Measurements from ENCODE around the gene MAPKAP1. TPM values are rescaled to one million over a fixed set of nuclear protein-coding genes. Genes with fewer than 3 reads are reported as not detected.

MAPKAP1 gene
- total and polyA plus RNA-seq, 2 experiments from 2014 or later: 66.7 to 85.6 TPM

DNA sequence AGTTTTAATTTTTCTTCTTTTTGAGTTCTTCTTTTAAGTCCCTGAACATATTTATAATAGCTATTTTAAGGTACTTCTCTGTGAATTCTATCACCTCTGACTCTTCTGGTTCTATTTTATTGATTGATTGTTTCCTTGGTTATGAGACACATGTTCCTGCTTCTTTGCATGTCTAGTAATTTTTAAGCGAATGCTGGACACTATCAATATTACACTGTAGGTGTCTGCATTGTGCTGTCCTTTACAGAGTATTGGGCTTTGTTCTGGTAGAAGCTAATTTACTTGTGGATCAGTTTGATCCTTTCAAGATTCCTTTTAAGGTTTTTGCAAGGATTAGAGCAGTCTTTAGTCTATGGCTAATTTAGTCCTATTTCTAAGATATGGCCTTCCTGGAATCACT is 249.7 kb downstream of the MAPKAP1 start:
- Histone ChIP-seq H3K27me3 (no peaks in the 10 kb centered on the region), H3K27ac (no peak overlapping the region), H3K9me3 (ENCODE audit: low read depth) (no peaks in the 10 kb centered on the region), H3K36me3 (no peaks in the 10 kb centered on the region), H3K4me1 (ENCODE audit: low read depth) (peaks cover 32% of the 10 kb centered on the region), H3K4me3 (no peak overlapping the region)
- no peak for DNase-seq (ENCODE audit: low read depth in 1 of 2, low spot score in 1 of 2)
- TF ChIP-seq, protein P1, sequence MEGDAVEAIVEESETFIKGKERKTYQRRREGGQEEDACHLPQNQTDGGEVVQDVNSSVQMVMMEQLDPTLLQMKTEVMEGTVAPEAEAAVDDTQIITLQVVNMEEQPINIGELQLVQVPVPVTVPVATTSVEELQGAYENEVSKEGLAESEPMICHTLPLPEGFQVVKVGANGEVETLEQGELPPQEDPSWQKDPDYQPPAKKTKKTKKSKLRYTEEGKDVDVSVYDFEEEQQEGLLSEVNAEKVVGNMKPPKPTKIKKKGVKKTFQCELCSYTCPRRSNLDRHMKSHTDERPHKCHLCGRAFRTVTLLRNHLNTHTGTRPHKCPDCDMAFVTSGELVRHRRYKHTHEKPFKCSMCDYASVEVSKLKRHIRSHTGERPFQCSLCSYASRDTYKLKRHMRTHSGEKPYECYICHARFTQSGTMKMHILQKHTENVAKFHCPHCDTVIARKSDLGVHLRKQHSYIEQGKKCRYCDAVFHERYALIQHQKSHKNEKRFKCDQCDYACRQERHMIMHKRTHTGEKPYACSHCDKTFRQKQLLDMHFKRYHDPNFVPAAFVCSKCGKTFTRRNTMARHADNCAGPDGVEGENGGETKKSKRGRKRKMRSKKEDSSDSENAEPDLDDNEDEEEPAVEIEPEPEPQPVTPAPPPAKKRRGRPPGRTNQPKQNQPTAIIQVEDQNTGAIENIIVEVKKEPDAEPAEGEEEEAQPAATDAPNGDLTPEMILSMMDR (IDR thresholded peaks at IDR 0.05; ENCODE audit: low read depth, low read length): no peak

DNA sequence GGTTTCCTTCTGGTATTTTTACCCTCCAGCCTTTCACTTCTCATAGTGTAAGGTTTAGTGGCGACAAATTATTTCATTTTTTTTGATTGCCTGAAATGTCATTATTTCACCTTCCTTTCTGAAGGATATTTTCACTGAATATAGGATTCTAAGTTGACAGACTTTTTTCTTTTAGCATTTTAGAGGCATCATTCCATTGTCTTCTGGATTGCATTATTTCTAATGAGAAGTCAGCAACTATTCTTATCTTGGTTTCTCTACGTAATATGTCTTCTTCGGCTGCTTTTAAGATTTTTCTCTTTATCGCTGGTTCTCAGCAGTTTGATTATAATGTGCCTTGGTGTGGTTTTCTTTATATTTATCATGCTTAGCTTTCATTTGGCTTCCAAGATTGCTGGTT is 251.1 kb downstream of the MAPKAP1 start:
- H3K4me1 ChIP-seq (ENCODE audit: low read depth): peaks cover 17% of the 10 kb centered on the region
- H3K27ac ChIP-seq: no peak overlapping the region

DNA sequence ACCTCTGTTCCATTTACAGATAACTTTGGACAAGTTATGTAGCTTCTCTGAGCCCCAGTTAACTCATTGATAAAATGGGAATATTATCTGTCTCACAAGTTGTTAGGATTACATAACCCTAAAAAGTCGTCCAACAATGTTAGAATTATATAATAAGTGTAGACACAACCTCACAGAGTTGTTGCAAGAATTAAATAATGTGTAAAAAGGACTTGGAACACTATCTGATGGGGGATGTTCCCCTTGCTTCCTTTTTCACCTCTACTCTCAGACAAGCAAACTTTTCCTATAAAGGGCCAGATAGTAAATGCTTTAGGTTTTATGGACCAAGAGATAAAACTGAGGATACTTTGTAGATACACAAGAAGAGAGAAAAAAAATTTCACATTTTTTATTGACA is 251.9 kb downstream of the MAPKAP1 start:
- Histone ChIP-seq H3K27me3 (no peaks in the 10 kb centered on the region), H3K27ac (no peak overlapping the region)
- TF ChIP-seq, protein P1 (IDR thresholded peaks at IDR 0.05; ENCODE audit: low read depth, low read length): no peak

More for the DNA sequence above, 251.1 kb downstream of the MAPKAP1 start:
- Histone ChIP-seq H3K36me3 (no peaks in the 10 kb centered on the region), H3K4me3 (no peak overlapping the region), H3K9me3 (ENCODE audit: low read depth) (no peaks in the 10 kb centered on the region), H3K27me3 (no peaks in the 10 kb centered on the region)
- no peak for DNase-seq (ENCODE audit: low read depth in 1 of 2, low spot score in 1 of 2)
- TF ChIP-seq, protein P1 (IDR thresholded peaks at IDR 0.05; ENCODE audit: low read depth, low read length): no peak

DNA sequence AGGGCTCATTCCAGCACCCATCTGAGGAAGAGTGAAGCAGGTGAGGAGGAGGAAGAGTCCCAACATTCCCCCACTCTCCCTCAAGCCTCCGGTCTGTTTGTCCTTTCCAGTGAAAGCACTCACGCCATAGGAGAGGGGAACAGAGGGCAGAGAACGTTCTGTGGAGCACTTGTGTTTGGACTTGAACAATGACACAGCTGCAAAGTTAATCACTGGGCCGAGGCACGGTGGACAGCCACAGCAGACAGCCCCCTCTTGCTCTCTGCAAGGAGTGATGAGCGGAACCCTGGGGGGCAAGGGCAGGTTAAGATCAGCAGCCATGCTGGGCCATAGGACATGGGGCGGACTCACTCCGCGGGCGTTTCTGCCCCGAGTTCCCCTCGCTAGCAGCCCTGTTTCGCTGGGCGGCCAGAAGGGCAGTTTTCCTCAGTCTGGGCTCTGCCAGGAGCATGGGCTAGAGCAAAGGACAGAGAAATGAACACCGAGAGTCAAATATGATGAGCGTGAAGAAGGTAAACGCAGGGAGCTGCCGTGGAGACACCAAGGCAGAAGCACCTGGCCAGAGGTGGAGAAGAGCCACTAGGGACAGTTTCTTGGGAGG is 259.7 kb downstream of the MAPKAP1 start:
- no peak for DNase-seq (ENCODE audit: low read depth in 1 of 2, low spot score in 1 of 2)
- H3K27ac ChIP-seq: peak overlapping the region; percentile 96
- no peaks in the 10 kb centered on the region for H3K9me3 ChIP-seq (ENCODE audit: low read depth)
- no peaks in the 10 kb centered on the region for H3K27me3 ChIP-seq
- TF ChIP-seq, protein P1 (IDR thresholded peaks at IDR 0.05; ENCODE audit: low read depth, low read length): no peak
- H3K4me1 ChIP-seq (ENCODE audit: low read depth): peaks cover 30% of the 10 kb centered on the region
- no peaks in the 10 kb centered on the region for H3K36me3 ChIP-seq
- no peak overlapping the region for H3K4me3 ChIP-seq

More for the DNA sequence above, 251.9 kb downstream of the MAPKAP1 start:
- H3K4me3 ChIP-seq: no peak overlapping the region
- no peak for DNase-seq (ENCODE audit: low read depth in 1 of 2, low spot score in 1 of 2)
- peaks cover 10% of the 10 kb centered on the region for H3K4me1 ChIP-seq (ENCODE audit: low read depth)
- no peaks in the 10 kb centered on the region for H3K36me3 ChIP-seq
- no peaks in the 10 kb centered on the region for H3K9me3 ChIP-seq (ENCODE audit: low read depth)

DNA sequence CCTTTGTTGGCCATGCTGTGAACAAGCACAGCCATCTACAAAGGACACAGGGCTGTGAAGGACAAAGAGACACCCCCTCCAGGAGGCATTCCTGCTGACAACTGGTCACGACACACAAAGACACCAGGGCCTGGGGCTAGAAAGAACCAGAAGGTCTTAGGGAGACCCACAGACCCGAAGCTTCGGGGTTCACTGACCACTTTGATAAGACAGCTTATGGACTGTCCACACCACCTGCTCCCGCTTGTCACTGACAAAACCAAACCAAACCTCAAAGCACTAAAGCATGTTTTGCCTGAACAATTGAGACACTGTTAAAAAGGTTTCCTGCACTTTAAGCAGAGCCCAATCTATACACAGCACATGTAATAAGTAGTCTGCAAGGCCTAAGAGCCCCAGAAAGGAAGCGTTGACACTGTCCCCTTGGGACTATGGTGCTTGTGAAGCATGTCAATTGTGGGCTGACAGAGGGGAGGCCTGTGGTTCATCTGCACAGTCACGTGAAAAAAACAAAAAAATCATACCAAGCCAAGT is 260.4 kb downstream of the MAPKAP1 start:
- Histone ChIP-seq H3K4me3 (no peak overlapping the region), H3K9me3 (ENCODE audit: low read depth) (no peaks in the 10 kb centered on the region), H3K27ac (peak overlapping the region; percentile 96), H3K4me1 (ENCODE audit: low read depth) (peaks cover 30% of the 10 kb centered on the region), H3K36me3 (no peaks in the 10 kb centered on the region), H3K27me3 (no peaks in the 10 kb centered on the region)
- peak in 1 of 2 donors; percentile 43 for DNase-seq (ENCODE audit: low read depth in 1 of 2, low spot score in 1 of 2)
- TF ChIP-seq, protein P1 (IDR thresholded peaks at IDR 0.05; ENCODE audit: low read depth, low read length): no peak

All from cardiac muscle cell (in vitro differentiated cells and primary cell).